ENCODE data around the gene USP24.

GRCh38 chr1:55073187-55073916 lies 141.8 kb downstream of the USP24 start:
- TF ChIP-seq CTCF (IDR thresholded peaks at IDR 0.05) (no peak), POLR2AphosphoS5 (IDR thresholded peaks at IDR 0.05) (no peak), POLR2A (IDR thresholded peaks at IDR 0.05) (no peak)
